HG03571 (cell line): ENCODE data around the gene MYNN.

Source experiments
- ATAC-seq: cut with Tn5 transposase; IDR thresholded peaks from one replicate; pipeline ENCODE4 v1.9.1; 2021; ENCODE audit not compliant: unreplicated experiment

Gene MYNN

DNA sequence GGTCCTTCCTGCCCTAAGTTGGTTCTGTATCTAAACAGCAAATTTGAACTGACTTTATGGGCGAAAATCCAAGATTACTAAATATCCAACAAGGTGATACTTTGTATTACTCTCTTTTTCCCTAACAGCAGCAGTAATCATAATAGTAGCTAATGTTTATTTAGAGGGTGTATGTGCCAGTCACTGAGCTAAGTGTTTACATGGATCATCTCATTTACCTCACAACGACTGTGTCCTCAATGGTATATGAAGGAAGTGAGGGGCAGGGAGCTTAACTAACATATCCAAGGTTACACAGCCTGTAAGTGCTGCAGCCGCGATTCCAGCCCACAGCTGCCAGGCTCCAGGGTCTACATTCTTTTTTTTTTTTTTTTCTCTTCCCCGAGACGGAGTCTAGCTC, 49.8 kb downstream of the MYNN start:
- ATAC-seq: no peak

DNA sequence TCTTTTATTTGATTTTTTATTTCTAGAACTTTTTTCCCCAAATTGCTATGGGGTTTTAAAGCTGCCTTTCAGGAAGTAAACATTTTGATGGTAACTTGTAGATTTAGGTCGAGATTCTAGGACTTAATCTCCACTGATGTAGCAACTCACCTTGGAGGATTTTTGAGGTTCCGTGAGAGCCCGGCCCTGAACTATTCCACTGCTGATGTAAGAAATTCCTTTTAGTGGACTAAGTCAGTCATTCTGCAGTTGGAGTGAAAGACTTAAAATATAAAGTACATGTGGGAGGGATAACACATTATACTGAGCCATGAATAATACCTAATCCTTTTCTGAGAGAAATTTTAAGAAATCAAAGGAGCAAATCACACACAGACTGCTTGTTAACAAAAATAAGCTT, 52.1 kb downstream of the MYNN start:
- no peak for ATAC-seq

DNA sequence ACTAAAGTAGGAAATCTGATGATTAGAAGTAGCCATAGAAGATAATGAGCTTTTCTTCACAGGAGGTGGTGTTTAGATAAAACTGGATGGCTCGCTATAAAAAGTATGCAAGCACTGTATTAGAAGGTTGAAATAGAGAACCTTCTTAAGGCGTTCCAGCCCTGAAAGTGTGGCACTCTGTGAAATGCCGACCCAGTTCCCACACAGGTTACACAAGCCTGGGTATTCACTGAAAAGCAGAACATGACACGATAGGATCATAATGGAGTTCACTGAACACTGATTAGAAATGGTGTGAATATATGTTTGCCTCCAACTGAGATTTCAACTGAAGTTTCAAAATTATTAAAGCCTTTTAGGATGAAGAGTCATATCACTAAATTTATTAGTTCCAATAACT, 54.5 kb downstream of the MYNN start:
- ATAC-seq: no peak

DNA sequence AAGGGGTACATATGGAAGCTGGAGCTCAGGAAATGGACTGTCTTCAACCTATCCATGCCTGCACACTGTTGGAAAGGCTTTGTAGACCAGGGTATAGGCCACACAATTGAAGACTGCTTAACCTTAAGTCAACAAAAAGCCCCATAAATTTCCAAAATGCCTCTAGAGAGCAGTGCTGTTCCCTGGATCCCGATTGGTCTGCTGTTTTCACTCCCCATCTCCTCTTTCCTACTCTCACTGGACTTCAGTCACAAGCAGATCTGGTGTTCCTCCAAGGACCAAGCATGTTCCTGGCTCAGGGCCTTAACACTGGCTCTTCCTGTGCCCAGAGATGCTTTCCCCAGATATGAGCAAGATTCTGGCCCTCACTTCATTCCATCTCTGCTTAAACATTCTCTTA, 62.3 kb downstream of the MYNN start:
- ATAC-seq: no peak

DNA sequence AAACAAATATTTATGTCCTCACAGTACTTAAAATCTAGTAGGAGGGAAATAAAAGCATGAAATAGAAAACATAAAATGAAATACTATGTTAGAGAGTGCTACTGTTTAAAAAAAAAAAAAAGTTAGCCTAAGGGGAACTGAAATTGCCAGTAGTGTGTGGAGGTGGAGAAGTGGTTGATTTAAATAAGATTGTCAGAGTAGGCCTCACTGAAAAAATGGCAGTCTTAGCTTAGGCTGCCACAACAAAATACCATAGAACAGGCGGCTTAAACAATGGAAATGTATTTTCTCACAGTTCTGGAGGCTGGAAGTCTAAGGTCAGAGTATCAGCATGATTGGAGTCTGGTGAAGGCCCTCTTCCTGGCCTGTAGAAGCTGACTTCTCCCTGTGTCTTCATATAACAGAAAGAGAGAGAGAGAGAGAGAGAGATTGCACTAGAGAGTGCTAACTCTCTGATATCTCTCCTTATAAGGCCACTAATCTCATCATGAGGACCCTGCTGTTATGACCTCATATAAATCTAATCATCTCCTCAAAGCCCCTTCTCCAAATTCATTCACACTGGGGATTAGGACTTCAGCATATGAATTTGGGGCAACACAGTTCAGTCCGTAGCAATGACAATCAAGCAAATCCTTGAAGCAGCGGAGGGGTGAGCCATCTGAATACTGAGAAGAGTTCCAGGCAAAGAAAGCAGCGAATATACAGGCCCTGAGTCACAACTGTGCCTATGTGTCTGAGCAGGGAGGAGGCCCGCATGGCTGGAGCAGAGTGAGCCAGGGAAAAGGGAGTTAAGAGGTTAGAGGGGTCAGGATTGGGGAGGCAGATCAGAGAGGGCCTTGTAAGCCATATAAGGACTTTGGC, 63.1 kb downstream of the MYNN start:
- ATAC-seq: peak; percentile 80

DNA sequence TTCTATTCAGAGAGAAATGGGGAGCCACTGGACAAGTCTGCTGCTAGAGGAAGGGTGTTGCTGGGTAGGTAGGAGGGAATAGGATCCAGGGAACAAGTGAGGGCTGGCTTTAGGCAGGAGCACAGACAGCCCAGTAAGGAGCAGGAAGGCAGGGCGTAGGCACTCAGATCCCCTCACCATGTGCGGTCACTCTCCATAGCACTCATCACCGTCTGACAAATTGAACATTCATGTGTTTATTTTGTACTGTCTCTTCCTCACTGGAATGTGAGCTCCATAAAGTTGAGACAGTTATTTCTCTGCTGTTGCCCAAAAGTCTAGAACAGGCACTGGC, 63.7 kb downstream of the MYNN start:
- ATAC-seq: no peak

DNA sequence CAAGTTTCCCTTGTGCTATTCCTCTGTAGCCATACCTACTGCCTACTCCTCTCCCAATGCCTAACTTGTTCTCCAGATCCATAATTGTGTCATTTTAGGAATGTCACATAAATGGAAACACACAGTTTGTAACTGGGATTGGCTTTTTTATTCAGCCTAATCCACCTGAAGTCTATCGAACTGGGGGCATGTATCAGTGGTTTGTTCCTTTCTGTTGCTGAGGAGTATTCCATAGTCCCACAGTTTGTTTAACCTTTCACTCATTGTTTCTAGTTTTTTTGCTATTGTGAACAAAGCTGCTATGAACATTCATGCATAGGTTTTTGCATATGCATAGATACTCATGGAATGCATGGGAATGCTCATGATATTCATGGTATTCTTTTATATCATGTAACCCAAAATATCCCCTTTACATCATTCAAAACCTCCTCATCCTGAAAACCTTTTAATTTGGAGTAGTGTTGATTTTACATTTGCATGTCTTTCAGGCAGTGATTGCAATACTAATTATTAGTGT, 65.4 kb downstream of the MYNN start:
- ATAC-seq: no peak
